ENCODE measurements around the gene C18orf32.
"Not testable (repeated sequence)": the region's sequence is repeated elsewhere in the genome, so short reads cannot be mapped to it uniquely, and the experiment has no call there.

C18orf32 gene

DNA sequence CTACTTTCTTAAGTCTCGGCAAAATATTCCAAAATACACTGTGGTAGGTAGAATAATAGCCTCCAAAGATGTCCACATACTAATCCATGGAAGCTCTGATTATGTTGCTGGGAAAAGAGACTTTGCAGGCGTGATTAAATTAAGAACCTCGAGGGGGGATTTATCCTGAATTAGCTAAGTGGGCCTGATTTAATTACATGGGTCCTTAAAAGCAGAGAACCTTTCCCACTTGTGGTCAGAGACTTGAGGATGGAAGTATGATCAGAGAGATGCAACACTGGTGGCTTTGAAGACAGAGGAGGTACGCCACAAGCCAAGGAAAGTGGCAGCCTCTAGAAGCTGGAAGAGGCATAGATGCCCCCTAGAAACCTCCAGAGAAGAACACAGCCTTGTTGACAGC, 29.4 kb downstream of the C18orf32 start:
- POLR2A ChIA-PET = no interaction called here
- CTCF ChIA-PET = no interaction called here
- no peak for TF ChIP-seq PKNOX1 (IDR thresholded peaks at IDR 0.05)
- TF ChIP-seq SUZ12 (IDR thresholded peaks at IDR 0.05) = no peak
- TF ChIP-seq ARNT (IDR thresholded peaks at IDR 0.05) = no peak
- no peak for DNase-seq (ENCODE audit: extremely low spot score)

GRCh38 chr18:49456794-49457193, 30.2 kb downstream of the C18orf32 start:
- ChIA-PET POLR2A (no interaction called here), CTCF (no interaction called here)
- no peak for DNase-seq (ENCODE audit: extremely low spot score)
- no peak for TF ChIP-seq FOXK2 (IDR thresholded peaks at IDR 0.05)
- no peak for TF ChIP-seq FOXM1 (IDR thresholded peaks at IDR 0.05; ENCODE audit: borderline replicate concordance)

- POLR2A ChIA-PET = interaction anchor here (1.7 kb wide), 1 partner anchor 8 kb away, joined by 5 read pairs; the partner anchor contains the start of gene DYM
- CTCF ChIA-PET; DNase-seq (ENCODE audit: extremely low spot score): not testable (repeated sequence)
Measured at GRCh38 chr18:49452534-49452933, 34.5 kb downstream of the C18orf32 start.

DNA sequence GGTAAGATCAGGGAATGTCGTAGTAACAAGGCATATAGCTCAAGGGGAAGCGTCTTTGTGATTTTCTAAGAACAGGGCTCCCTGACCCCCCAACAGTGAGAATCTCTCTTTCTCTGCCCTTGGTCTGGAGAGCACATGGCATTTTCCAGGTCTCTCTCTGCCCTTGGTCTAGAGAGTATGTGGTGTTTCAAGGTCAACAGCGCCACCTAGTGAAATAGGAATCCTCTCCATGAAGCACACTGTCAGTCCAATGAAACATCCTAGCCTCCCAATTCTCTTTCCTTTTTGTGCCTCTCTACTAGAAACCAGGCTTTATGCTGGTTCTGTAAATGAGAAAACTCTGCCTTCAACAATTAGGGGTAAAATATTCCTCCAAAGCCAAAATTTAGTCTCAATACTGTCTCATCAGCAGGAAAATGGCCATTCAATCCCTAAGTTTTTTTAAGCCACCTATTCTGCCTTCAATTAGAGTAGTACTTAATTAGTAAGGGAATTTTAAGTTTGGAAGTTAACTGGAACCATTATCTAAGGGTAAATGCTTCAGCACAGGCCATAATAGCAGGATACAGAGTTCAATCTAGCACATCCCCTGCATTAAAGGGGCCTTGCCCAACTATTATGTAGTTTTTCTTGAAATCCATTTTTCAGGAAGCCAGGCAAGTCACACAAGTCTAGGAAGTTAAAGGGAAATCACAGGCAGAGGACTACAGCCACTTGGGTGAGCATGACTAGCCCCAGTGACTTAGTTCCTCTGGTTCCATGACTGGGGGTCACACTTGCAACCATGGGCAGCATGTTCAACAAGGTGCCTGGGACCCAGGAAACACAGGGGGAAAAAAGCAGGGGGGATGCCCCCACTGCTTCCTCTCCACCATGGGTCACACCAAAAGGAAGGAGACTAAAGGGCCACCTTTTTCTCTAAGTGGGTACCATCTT, 39.0 kb downstream of the C18orf32 start:
- ChIA-PET POLR2A (no interaction called here), CTCF (interaction anchor here (0.6 kb wide), 1 partner anchor 410 kb away, joined by 4 read pairs; no protein-coding TSS in a partner anchor)
- no peak for TF ChIP-seq ELF4 (IDR thresholded peaks at IDR 0.05)
- no peak for TF ChIP-seq ZNF384 (IDR thresholded peaks at IDR 0.05)
- no peak for TF ChIP-seq ARNT (IDR thresholded peaks at IDR 0.05)
- TF ChIP-seq BHLHE40 (IDR thresholded peaks at IDR 0.05; ENCODE audit: borderline replicate concordance) = no peak
- no peak for TF ChIP-seq L3MBTL2 (conservative IDR thresholded peaks at IDR 0.05)
- no peak for TF ChIP-seq NFRKB (IDR thresholded peaks at IDR 0.05)
- TF ChIP-seq SP1 (IDR thresholded peaks at IDR 0.05) = no peak
- no peak for TF ChIP-seq LEF1 (IDR thresholded peaks at IDR 0.05; ENCODE audit: borderline replicate concordance)
- no peak for TF ChIP-seq PKNOX1 (IDR thresholded peaks at IDR 0.05)
- no peak for TF ChIP-seq FOXA1 (IDR thresholded peaks at IDR 0.05)
- TF ChIP-seq FOXM1 (IDR thresholded peaks at IDR 0.05; ENCODE audit: borderline replicate concordance) = no peak
- TF ChIP-seq HDGF (IDR thresholded peaks at IDR 0.05; ENCODE audit: borderline replicate concordance) = no peak
- no peak for TF ChIP-seq CTBP1 (IDR thresholded peaks at IDR 0.05; ENCODE audit: borderline replicate concordance)
- no peak for TF ChIP-seq FOXK2 (IDR thresholded peaks at IDR 0.05)
- no peak for TF ChIP-seq TARDBP (IDR thresholded peaks at IDR 0.05)
- no peak for TF ChIP-seq SUZ12 (IDR thresholded peaks at IDR 0.05)
- peak; percentile 26 for DNase-seq (ENCODE audit: extremely low spot score)

DNA sequence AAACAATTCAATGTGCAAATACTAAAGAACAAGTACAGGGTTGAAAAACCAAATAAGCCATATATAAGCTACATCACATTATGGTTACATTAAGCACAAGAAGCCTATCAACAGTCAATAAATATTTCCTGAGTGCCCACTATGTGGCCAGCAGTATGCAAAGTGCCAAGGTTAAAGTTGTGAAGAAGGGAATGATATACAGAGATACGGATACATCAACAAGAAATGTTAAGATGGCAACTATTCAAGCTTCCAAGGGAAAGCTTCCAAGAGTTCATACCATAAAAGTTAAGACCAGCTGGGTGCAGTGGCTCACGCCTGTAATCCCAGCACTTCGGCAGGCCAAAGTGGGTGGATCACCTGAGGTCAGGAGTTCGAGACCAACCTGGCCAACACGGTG, 40.6 kb downstream of the C18orf32 start:
- no peak for DNase-seq (ENCODE audit: extremely low spot score)
- ChIA-PET POLR2A (no interaction called here), CTCF (interaction anchor here (1.0 kb wide), 1 partner anchor 261 kb away, joined by 3 read pairs; no protein-coding TSS in a partner anchor)
- TF ChIP-seq SUZ12 (IDR thresholded peaks at IDR 0.05) (no peak), SP1 (IDR thresholded peaks at IDR 0.05) (no peak), ARNT (IDR thresholded peaks at IDR 0.05) (no peak)

- CTCF ChIA-PET = no interaction called here
- no peak for DNase-seq (ENCODE audit: extremely low spot score)
- TF ChIP-seq FOXA1 (IDR thresholded peaks at IDR 0.05) = no peak
- no peak for TF ChIP-seq LEF1 (IDR thresholded peaks at IDR 0.05; ENCODE audit: borderline replicate concordance)
- no peak for TF ChIP-seq FOXK2 (IDR thresholded peaks at IDR 0.05)
- TF ChIP-seq PKNOX1 (IDR thresholded peaks at IDR 0.05) = no peak
- TF ChIP-seq TARDBP (IDR thresholded peaks at IDR 0.05) = no peak
- TF ChIP-seq L3MBTL2 (conservative IDR thresholded peaks at IDR 0.05) = no peak
- TF ChIP-seq BHLHE40 (IDR thresholded peaks at IDR 0.05; ENCODE audit: borderline replicate concordance) = no peak
- TF ChIP-seq HDGF (IDR thresholded peaks at IDR 0.05; ENCODE audit: borderline replicate concordance) = no peak
- TF ChIP-seq FOXM1 (IDR thresholded peaks at IDR 0.05; ENCODE audit: borderline replicate concordance) = no peak
- TF ChIP-seq NFRKB (IDR thresholded peaks at IDR 0.05) = no peak
- TF ChIP-seq ARNT (IDR thresholded peaks at IDR 0.05) = no peak
- no peak for TF ChIP-seq ELF4 (IDR thresholded peaks at IDR 0.05)
- no peak for TF ChIP-seq ZNF384 (IDR thresholded peaks at IDR 0.05)
- no peak for TF ChIP-seq SP1 (IDR thresholded peaks at IDR 0.05)
- TF ChIP-seq SUZ12 (IDR thresholded peaks at IDR 0.05) = no peak
- POLR2A ChIA-PET = no interaction called here
Measured at GRCh38 chr18:49444581-49444980, 42.5 kb downstream of the C18orf32 start.

- DNase-seq (ENCODE audit: extremely low spot score) = no peak
- TF ChIP-seq BHLHE40 (IDR thresholded peaks at IDR 0.05; ENCODE audit: borderline replicate concordance) (no peak), FOXK2 (IDR thresholded peaks at IDR 0.05) (no peak), ZNF384 (IDR thresholded peaks at IDR 0.05) (no peak), NFRKB (IDR thresholded peaks at IDR 0.05) (no peak)
- ChIA-PET CTCF (no interaction called here), POLR2A (no interaction called here)
Measured at GRCh38 chr18:49443837-49444236, 43.2 kb downstream of the C18orf32 start.
